GM18526 (cell line): ENCODE results near the gene TP53TG5.

Experiments
- POLR2A ChIP-seq: IDR thresholded peaks from 3 replicates; pipeline ENCODE4 v1.6.1; 2011; ENCODE audit not compliant: insufficient read length; ENCODE audit errors: extremely low read depth

TP53TG5 gene

GRCh38 chr20:45408646-45409213 lies 30.6 kb upstream of the TP53TG5 start:
- TF ChIP-seq POLR2A = no peak

- TF ChIP-seq POLR2A = no peak
Measured at GRCh38 chr20:45407783-45408645, 29.9 kb upstream of the TP53TG5 start, which contains the start of gene DBNDD2. DBNDD2 (plus strand) TSS chr20:45408289; CDS start chr20:45408468, 179 bp downstream.

DNA sequence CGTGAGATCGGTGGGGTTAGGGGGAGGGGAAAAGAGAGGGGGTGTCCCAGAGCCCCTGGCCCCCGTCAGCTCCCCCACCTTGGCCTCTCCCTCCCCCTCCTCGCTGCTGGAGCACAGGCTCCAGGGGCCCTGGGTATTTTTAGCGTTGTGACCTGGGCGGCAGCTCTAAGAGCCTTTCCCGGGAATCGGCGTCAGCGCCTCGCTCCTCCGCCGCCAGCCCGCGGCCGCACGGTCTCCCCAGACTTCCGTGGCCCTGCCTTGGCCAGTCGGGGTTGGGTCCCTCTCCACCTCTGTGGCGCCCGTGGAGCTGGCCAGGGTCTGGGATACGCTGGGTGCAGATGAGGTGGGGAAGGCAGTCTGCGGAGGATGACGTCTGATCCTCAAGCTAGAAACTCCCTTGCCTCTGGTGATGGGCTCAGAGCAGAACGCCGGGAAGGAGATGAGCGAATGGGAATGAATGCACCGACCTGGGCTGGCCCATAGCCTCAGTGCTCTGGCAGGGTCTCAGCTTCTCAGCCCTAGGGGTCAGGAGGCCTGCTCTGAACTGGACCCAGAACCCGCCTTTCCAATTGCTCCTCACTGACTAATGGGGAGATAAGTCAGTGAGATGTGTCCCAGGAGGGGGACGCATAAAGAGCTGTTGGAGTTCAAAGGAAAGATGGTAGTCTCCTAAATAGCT lies 29.1 kb upstream of the TP53TG5 start:
- TF ChIP-seq POLR2A = no peak

DNA sequence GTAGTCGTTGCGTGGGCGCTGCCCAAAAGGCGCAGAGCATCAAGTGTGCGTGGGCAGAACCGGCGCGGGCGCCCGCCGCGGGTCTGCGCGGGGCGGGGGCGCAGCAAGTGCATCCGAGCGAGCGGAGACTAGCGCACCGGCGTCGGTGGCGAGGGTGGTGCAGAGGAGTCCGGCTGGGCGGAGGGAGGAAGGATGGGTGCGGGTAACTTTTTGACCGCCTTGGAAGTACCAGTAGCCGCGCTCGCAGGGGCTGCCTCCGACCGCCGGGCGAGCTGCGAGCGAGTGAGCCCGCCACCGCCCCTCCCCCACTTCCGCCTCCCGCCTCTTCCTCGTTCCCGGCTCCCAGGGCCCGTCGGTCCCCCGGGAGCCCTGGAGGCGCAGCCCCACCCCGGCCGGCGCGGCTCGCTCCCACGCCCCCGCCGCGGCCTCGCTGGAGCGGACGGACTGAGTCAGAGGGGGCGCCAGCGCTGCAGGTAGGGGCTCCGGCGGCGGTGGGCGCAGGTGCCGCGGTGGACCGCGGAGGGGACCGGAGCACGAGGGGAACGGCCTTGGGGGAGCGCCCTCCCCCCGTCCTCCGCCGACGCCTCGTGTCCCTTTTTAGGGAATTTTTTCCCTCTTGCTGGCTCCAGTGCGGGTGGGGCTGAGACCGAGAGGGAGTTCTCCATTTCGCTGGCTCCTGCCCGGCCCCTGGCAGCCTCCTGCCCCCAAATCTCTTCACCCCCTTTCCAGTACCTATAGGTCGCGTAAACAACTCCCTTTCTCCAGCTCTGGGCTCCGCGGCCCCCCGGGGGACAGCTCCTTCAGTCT lies 28.3 kb upstream of the TP53TG5 start:
- no peak for TF ChIP-seq POLR2A

GRCh38 chr20:45405571-45406259 lies 27.6 kb upstream of the TP53TG5 start:
- TF ChIP-seq POLR2A = no peak

GRCh38 chr20:45404438-45404837 lies 26.3 kb upstream of the TP53TG5 start:
- no peak for TF ChIP-seq POLR2A

DNA sequence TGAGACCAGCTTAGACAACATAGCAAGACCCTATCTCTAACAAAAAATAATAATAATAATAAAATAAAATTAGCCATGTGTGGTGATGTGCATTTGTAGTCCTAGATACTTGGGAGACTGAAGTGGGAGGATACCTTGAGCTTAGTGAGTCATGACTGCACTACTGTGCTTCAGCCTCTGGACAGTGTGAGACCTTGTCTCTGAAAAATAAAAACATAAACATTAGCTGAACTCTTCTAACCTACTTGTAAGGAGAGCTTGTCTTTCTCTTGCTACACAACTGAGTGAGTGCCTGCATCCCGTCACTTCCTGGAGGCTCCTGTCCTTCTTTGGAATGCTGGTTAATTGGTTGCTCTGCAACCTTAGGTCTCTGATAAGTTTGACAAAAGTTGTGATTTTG lies 24.8 kb upstream of the TP53TG5 start:
- no peak for TF ChIP-seq POLR2A

GRCh38 chr20:45400346-45401031 lies 22.4 kb upstream of the TP53TG5 start:
- no peak for TF ChIP-seq POLR2A

- TF ChIP-seq POLR2A = no peak
Measured at GRCh38 chr20:45399018-45399417, 20.9 kb upstream of the TP53TG5 start.

DNA sequence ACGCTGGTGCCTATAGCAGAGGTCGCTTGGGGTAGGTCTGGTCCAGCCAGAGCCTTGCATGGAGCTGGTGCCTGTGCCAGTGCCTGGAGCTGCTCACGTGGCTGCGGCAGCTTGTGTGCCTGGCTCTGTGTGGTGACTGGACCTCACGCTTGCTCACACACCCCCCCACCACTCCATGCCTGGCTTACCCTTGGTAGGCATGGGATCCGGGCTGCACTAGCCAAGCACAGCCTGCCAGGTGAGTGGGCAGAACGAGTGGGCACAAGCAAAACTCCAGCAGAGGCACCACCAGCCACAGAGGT lies 16.9 kb upstream of the TP53TG5 start:
- no peak for TF ChIP-seq POLR2A

- no peak for TF ChIP-seq POLR2A
Measured at GRCh38 chr20:45394221-45395113, 16.3 kb upstream of the TP53TG5 start.

DNA sequence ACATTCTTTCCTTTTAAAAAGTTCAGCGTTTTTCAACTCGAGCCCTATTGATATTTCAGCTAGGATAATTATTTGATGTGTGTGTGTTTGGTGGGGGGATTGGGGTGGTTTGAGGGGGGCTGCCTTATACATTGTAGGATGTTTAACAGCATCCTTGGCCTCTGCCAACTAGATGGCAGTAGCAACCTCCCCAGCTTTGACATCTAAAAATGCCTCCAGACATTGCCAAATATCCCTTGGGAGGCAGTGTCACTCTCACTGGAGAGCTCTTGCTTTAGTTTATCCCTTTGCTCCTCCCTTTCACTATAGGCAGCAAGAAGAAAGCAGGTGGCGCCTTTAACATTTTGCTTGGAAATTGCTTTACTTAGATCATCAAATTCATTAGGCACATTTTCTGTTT lies 14.6 kb upstream of the TP53TG5 start:
- no peak for TF ChIP-seq POLR2A

- TF ChIP-seq POLR2A = no peak
Measured at GRCh38 chr20:45391559-45391958, 13.4 kb upstream of the TP53TG5 start.

GRCh38 chr20:45390931-45391330 lies 12.8 kb upstream of the TP53TG5 start:
- no peak for TF ChIP-seq POLR2A

GRCh38 chr20:45387274-45387673 lies 9.1 kb upstream of the TP53TG5 start:
- no peak for TF ChIP-seq POLR2A
